ENCODE results near the gene DDTL.
"Not testable (repeated sequence)": the region's sequence is repeated elsewhere in the genome, so short reads cannot be mapped to it uniquely, and the experiment has no call there.

DDTL gene

GRCh38 chr22:23966568-23966967, at the start of gene DDTL:
DDTL (plus strand) TSS chr22:23966888; CDS start chr22:23966915, 27 bp downstream.
- DNase-seq, result not testable (repeated sequence)

- DNase-seq, result not testable (repeated sequence)
Measured at GRCh38 chr22:23920267-23920611, 46.4 kb upstream of the DDTL start.

GRCh38 chr22:23921586-23922201, 45.0 kb upstream of the DDTL start:
- not testable (repeated sequence) for DNase-seq

GRCh38 chr22:23922921-23923320, 43.8 kb upstream of the DDTL start:
- no peak for DNase-seq

- DNase-seq, result no peak
Measured at GRCh38 chr22:23925020-23925606, 41.6 kb upstream of the DDTL start.

- no peak for DNase-seq
Measured at GRCh38 chr22:23926561-23926960, 40.1 kb upstream of the DDTL start.

GRCh38 chr22:23938328-23939016, 28.2 kb upstream of the DDTL start:
- DNase-seq, result no peak

- DNase-seq, result no peak
Measured at GRCh38 chr22:23939017-23939357, 27.7 kb upstream of the DDTL start.

GRCh38 chr22:23940166-23940565, 26.5 kb upstream of the DDTL start:
- not testable (repeated sequence) for DNase-seq

GRCh38 chr22:23947391-23947790, 19.3 kb upstream of the DDTL start:
- DNase-seq, result not testable (repeated sequence)

GRCh38 chr22:23949764-23950163, 16.9 kb upstream of the DDTL start:
- not testable (repeated sequence) for DNase-seq

- DNase-seq, result not testable (repeated sequence)
Measured at GRCh38 chr22:23951383-23951782, 15.3 kb upstream of the DDTL start.

GRCh38 chr22:23952794-23953405, 13.8 kb upstream of the DDTL start:
- not testable (repeated sequence) for DNase-seq

GRCh38 chr22:23953485-23953884, 13.2 kb upstream of the DDTL start:
- DNase-seq, result not testable (repeated sequence)

GRCh38 chr22:23954193-23954990, 12.3 kb upstream of the DDTL start:
- not testable (repeated sequence) for DNase-seq

- not testable (repeated sequence) for DNase-seq
Measured at GRCh38 chr22:23954991-23955305, 11.7 kb upstream of the DDTL start.

GRCh38 chr22:23955886-23956285, 10.8 kb upstream of the DDTL start:
- DNase-seq, result not testable (repeated sequence)

- DNase-seq, result peak; percentile 76
Measured at GRCh38 chr22:23956301-23956900, 10.3 kb upstream of the DDTL start.

GRCh38 chr22:23961084-23961771, 5.5 kb upstream of the DDTL start, which contains the start of gene GSTT2B:
GSTT2B (minus strand) TSS chr22:23961195; CDS start chr22:23961131, 64 bp downstream.
- not testable (repeated sequence) for DNase-seq

- not testable (repeated sequence) for DNase-seq
Measured at GRCh38 chr22:23966094-23966493, 594 bp upstream of the DDTL start.

GRCh38 chr22:23969071-23969470, 2.4 kb downstream of the DDTL start:
- DNase-seq, result no peak

GRCh38 chr22:23970201-23970641, 3.5 kb downstream of the DDTL start:
- DNase-seq, result no peak
